SK-N-MC (cell line): ENCODE results near the gene SIGLEC11.

Source experiments
- EZH2 ChIP-seq: fragments of 200-600 bp; sonication (generic); IDR thresholded peaks from one replicate; pipeline ENCODE4 v1.6.1; 2017; ENCODE audit warnings: antibody characterized with exemption
- FOXP2 ChIP-seq: optimal IDR thresholded peaks from 2 replicates; pipeline ENCODE3; 2011; ENCODE audit warnings: mild to moderate bottlenecking, moderate library complexity; ENCODE audit not compliant: insufficient read depth; ENCODE audit errors: extremely low read length, control extremely low read depth
- POLR2AphosphoS5 ChIP-seq: IDR thresholded peaks from 2 replicates; pipeline ENCODE4 v1.6.1; 2012; ENCODE audit warnings: mild to moderate bottlenecking, low read depth, low read length, borderline replicate concordance

DNA sequence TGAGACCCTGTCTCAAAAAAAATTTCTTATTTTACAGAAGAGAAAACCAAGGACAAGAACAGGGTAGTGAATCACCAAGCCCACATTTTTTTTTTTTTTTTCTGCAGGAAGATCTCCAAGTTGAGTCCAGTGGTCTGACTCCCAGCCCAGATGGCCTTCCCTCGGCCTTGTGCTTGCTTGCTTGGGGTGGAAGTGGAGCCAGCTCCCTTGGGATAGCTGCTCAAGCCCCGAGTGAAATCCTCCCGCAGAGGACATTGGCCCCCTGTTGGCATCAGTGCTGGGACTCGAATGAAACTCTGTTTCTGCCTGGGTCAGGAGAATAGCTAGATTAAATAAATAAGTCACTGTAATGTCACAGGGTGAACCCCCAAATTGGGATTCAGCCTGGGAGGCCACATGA is 22.3 kb downstream of the SIGLEC11 start:
- no peak for TF ChIP-seq POLR2AphosphoS5
- no peak for TF ChIP-seq EZH2
- TF ChIP-seq FOXP2, result no peak
